Measurements from ENCODE around the gene VKORC1.

VKORC1 gene

GRCh38 chr16:31083081-31083480 lies 11.5 kb downstream of the VKORC1 start:
- no peak for DNase-seq (ENCODE audit: low read depth in 2 of 2, low spot score in 1 of 2)

- DNase-seq (ENCODE audit: low read depth in 2 of 2, low spot score in 1 of 2), result no peak
These were observed 12.1 kb downstream of the VKORC1 start for GRCh38 chr16:31082368-31083045.

- no peak for DNase-seq (ENCODE audit: low read depth in 2 of 2, low spot score in 1 of 2)
These were observed 12.9 kb downstream of the VKORC1 start for GRCh38 chr16:31081428-31082351.

- no peak for DNase-seq (ENCODE audit: low read depth in 2 of 2, low spot score in 1 of 2)
These were observed 13.7 kb downstream of the VKORC1 start for GRCh38 chr16:31080756-31081419.

- DNase-seq (ENCODE audit: low read depth in 2 of 2, low spot score in 1 of 2), result no peak
These were observed 14.5 kb downstream of the VKORC1 start for GRCh38 chr16:31080035-31080629.

GRCh38 chr16:31079342-31079944 lies 15.2 kb downstream of the VKORC1 start:
- no peak for DNase-seq (ENCODE audit: low read depth in 2 of 2, low spot score in 1 of 2)

- no peak for DNase-seq (ENCODE audit: low read depth in 2 of 2, low spot score in 1 of 2)
These were observed 15.8 kb downstream of the VKORC1 start for GRCh38 chr16:31078597-31079341.

GRCh38 chr16:31077592-31078396 lies 16.8 kb downstream of the VKORC1 start:
- DNase-seq (ENCODE audit: low read depth in 2 of 2, low spot score in 1 of 2), result no peak

GRCh38 chr16:31077024-31077423 lies 17.6 kb downstream of the VKORC1 start:
- no peak for DNase-seq (ENCODE audit: low read depth in 2 of 2, low spot score in 1 of 2)

GRCh38 chr16:31076319-31076718 lies 18.3 kb downstream of the VKORC1 start:
- no peak for DNase-seq (ENCODE audit: low read depth in 2 of 2, low spot score in 1 of 2)

GRCh38 chr16:31074814-31075183 lies 19.8 kb downstream of the VKORC1 start:
- no peak for DNase-seq (ENCODE audit: low read depth in 2 of 2, low spot score in 1 of 2)

- peak; percentile 97 to 98 for DNase-seq (ENCODE audit: low read depth in 2 of 2, low spot score in 1 of 2)
These were observed 20.4 kb downstream of the VKORC1 start, which contains the start of the genes ZNF646 and ZNF668 for GRCh38 chr16:31073970-31074813. TSS of gene ZNF646 (plus strand) at chr16:31074422. CDS start at chr16:31076325, 1,903 bp downstream. TSS of gene ZNF668 (minus strand) at chr16:31074240. CDS start at chr16:31064459, 9,781 bp downstream.

GRCh38 chr16:31073142-31073969 lies 21.2 kb downstream of the VKORC1 start:
- DNase-seq (ENCODE audit: low read depth in 2 of 2, low spot score in 1 of 2), result peak; percentile 76 to 77

GRCh38 chr16:31072540-31073141 lies 22.0 kb downstream of the VKORC1 start:
- no peak for DNase-seq (ENCODE audit: low read depth in 2 of 2, low spot score in 1 of 2)

- no peak for DNase-seq (ENCODE audit: low read depth in 2 of 2, low spot score in 1 of 2)
These were observed 22.7 kb downstream of the VKORC1 start for GRCh38 chr16:31071861-31072260.

GRCh38 chr16:31067342-31067741 lies 27.3 kb downstream of the VKORC1 start:
- no peak for DNase-seq (ENCODE audit: low read depth in 2 of 2, low spot score in 1 of 2)

- no peak for DNase-seq (ENCODE audit: low read depth in 2 of 2, low spot score in 1 of 2)
These were observed 29.6 kb downstream of the VKORC1 start for GRCh38 chr16:31064882-31065461.

Data from stimulated activated CD8-positive, alpha-beta memory T cell treated with anti-CD3 and anti-CD28 coated beads, Interleukin-4, amount 100 ng/mL, for 4 hours (primary cell).